GM12801 (cell line): ENCODE data around the gene TMEM121.

ENCODE experiments used
- TF ChIP-seq, protein P1 (sequence below): IDR thresholded peaks from one replicate; pipeline ENCODE4 v1.5.1; 2011; ENCODE audit warnings: control low read depth; ENCODE audit not compliant: insufficient read length; ENCODE audit errors: extremely low read depth

The TMEM121 gene

DNA sequence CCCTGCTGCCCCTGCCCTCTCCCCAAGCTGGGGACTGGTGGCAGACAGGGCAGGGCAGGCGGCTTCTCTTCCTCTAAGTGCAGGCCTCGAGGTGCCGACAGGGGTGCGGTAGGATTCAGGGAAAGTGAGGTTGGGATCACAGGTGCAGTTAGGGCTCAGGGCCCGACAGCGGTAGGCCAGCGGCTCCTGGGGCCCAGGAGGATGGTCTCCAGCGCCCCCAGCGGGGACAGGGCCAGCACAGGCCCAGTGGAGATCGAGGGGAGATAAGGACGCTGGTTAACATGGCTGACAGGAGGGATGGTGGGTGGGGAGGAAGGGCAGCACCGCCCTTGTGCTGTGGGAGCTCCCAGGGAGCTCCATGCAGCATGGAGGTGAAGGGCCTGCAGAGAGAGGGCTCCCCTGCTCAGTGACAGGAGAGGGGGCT lies 40.6 kb upstream of the TMEM121 start:
- TF ChIP-seq, protein P1, sequence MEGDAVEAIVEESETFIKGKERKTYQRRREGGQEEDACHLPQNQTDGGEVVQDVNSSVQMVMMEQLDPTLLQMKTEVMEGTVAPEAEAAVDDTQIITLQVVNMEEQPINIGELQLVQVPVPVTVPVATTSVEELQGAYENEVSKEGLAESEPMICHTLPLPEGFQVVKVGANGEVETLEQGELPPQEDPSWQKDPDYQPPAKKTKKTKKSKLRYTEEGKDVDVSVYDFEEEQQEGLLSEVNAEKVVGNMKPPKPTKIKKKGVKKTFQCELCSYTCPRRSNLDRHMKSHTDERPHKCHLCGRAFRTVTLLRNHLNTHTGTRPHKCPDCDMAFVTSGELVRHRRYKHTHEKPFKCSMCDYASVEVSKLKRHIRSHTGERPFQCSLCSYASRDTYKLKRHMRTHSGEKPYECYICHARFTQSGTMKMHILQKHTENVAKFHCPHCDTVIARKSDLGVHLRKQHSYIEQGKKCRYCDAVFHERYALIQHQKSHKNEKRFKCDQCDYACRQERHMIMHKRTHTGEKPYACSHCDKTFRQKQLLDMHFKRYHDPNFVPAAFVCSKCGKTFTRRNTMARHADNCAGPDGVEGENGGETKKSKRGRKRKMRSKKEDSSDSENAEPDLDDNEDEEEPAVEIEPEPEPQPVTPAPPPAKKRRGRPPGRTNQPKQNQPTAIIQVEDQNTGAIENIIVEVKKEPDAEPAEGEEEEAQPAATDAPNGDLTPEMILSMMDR: no peak

- TF ChIP-seq, protein P1: no peak
Measured at GRCh38 chr14:105486163-105486973, 40.0 kb upstream of the TMEM121 start, which contains the start of gene CRIP1. TSS of gene CRIP1 (plus strand) at chr14:105486886. CDS start at chr14:105487260, 374 bp downstream.

GRCh38 chr14:105486974-105487448 lies 39.4 kb upstream of the TMEM121 start:
- TF ChIP-seq, protein P1: no peak

DNA sequence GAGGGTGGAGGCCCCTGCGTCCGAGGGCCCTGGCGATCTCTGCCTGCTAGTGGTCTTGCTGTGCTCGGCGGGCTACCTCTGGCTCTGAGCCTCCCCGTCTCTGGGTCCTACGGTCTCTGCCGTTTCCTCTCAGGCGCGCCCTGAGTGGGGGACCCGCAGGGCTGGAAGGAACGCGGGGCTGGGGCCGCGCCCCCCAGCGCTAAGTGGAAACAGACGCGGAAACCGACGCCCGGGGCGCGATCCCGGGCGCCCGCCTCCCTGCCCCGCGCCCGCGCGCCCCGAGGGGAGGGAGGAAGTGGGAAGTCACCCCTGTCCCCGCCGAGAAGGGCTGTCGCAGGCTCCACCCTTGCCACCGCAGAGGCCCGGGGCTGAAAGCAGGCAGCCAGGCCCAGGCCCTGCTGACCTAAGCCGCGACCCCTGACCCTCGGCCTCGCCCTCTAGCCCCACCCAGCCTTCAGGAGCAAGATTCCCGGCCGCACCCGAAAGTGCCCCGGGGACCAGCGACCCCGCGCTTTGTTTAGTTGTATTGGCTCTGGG lies 38.9 kb upstream of the TMEM121 start:
- TF ChIP-seq, protein P1: no peak

DNA sequence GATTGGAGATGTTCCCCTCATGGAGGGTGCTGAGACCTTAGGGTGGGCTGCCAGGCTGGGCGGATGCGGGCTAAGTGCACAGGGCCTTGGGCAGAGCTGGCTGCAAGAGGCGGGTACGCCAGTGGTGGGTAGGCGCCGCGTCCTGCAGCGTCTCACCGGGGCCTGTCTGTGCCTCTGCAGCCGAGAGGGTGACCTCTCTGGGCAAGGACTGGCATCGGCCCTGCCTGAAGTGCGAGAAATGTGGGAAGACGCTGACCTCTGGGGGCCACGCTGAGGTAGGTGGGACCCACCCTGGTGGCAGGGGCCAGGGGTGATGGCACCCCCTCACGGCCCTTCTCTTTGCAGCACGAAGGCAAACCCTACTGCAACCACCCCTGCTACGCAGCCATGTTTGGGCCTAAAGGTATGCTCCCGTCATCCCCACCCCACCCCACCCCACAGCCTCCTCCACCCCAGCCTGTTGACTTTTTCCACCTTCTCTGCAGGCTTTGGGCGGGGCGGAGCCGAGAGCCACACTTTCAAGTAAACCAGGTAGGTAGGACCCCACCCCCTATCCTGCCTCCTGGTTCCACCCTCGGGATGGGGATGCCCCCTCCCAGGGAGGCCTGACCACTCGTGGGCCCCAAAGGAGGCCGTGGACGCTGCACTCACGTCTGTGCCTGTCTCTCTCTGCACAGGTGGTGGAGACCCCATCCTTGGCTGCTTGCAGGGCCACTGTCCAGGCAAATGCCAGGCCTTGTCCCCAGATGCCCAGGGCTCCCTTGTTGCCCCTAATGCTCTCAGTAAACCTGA lies 38.2 kb upstream of the TMEM121 start:
- TF ChIP-seq, protein P1: no peak

- TF ChIP-seq, protein P1: no peak
Measured at GRCh38 chr14:105488781-105489541, 37.4 kb upstream of the TMEM121 start.
